Skin epidermis (tissue), 12 donors: ENCODE data around the gene ATOSB.
A peak's percentile ranks its signal among the peaks of the same experiment; 100 is the strongest.

Experiments used
- H3K27ac ChIP-seq, 21 experiments: fragments of 200-600 bp; sonication (generic) in 11 of 21; one replicate each; pipeline ENCODE4 v1.5.0; 2020; ENCODE audit warnings: mild to moderate bottlenecking in 3 of 21, inconsistent platforms in 2 of 21, moderate library complexity in 2 of 21
- H3K4me3 ChIP-seq, 7 experiments: fragments of 200-600 bp; sonication (generic) in 2 of 7; one replicate each; pipeline ENCODE4 v1.5.0; 2020; ENCODE audit warnings: inconsistent platforms in 2 of 7, mild to moderate bottlenecking in 2 of 7, moderate library complexity in 1 of 7

ATOSB gene

DNA sequence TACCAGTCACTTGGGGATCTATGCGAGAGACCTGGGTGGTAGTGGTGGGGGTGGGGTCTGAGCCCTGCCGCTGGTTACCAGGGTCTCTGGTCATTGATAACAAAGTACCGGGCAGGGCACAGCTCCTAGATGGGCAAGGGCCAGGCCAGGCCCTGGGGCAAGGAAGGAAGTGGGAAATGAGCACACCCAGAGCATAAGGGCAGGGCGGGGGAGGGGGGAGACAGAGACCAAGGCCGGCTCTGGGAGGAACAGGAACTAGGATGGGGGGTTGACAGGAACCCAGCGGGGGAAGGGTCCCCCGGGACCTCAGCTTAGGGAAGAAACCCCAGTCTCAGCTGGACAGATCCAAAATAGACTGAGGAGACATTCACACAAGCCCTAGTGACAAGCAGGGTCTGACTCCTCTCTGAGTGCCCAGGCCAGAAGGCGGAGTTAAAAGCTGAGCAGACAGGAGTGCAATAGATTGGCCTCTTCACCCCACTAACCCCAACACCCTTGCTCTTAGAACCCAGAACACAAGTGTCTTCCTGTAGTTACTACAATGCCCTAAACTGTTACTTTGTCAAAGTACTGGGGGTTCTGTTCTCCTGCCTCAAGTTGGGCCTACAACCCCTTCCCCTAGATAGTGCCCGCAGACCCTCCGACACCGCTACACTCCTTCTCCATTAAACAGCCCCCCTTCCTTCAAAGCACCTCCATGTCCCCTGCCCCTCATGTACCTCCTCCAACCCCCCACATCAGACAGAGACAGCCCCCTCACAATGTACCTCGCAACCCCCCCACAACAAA is 628 bp downstream of the ATOSB start:
- peak overlapping the region; percentile 49 to 63 (median 57) for H3K4me3 ChIP-seq
- peak overlapping the region; percentile 36 to 97 (median 90) for H3K27ac ChIP-seq

DNA sequence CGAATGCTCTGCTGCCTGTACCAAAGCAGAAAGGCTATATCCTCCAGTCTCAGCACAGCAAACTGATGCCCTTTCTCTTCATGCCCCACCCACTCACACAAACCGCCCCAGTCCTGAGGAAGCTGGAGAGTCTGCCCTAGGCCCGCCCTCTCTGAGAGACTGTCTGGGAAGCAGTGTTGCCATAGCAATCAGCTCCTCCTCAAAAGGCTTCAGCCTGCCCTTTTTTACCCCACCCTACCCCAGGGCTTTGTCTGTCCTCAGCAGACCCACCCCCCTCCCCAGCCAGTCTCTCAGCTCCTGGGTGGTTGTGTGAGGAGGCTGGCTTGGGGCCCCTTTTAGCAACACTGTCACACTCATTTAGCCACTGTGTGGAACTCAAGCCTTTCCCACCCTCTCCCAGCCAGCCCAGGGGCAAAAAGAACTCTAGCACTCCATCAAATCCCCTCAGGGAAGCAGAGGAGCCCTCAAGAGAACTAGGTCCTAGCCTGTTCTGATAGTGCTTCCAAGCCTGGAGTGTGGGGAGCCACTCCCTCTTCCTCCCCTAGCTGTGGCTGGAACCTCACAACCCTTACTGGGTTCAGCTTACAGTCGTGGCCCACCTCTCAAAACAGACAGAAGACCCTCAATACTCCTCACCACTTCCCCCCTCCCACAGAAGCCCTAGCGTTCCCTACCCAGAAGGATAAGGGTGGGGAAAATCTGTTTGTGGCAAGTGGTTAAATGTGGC is 1.4 kb downstream of the ATOSB start:
- Histone ChIP-seq H3K4me3 (peak overlapping the region; percentile 49 to 63 (median 57)), H3K27ac (peak overlapping the region; percentile 36 to 97 (median 90))

DNA sequence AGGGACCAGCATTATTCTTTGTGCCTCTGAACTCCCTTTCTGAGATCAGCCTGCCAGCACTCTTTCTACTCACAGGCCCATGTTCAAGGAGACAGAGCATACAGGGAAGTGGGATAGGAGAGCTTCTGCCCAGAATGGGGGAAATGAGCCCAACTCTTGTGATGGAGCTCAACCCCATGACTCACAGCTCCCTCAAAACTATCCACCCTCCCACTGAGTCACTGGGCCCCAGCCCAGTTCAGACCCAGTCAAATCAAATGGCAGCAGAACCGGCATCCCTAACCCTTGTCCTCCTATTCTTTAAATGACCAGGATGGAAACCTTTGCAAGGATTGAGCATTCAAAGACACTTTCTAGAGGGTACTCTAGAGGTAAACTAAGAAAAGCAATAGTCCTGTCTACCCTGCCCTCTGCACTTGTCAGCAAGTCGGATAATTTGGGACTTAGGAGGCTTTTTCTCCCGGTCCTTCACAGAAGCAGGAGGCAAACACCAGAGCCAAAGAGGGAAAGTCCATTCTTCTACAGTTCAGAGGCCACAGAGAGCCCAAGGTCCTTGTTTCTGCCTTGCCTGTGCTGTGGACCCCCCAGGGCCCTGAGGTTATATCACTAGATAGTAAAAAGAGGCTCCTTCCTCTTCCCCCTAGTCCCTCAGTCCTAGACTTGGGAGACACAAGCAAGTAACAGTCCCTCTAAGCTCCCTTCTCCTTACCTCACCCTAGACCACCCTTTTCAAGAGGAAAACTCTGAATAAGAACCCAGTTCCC is 3.2 kb downstream of the ATOSB start:
- H3K4me3 ChIP-seq, result peak overlapping the region in 4 of 7 experiments; percentile 14 to 75 (median 62)

DNA sequence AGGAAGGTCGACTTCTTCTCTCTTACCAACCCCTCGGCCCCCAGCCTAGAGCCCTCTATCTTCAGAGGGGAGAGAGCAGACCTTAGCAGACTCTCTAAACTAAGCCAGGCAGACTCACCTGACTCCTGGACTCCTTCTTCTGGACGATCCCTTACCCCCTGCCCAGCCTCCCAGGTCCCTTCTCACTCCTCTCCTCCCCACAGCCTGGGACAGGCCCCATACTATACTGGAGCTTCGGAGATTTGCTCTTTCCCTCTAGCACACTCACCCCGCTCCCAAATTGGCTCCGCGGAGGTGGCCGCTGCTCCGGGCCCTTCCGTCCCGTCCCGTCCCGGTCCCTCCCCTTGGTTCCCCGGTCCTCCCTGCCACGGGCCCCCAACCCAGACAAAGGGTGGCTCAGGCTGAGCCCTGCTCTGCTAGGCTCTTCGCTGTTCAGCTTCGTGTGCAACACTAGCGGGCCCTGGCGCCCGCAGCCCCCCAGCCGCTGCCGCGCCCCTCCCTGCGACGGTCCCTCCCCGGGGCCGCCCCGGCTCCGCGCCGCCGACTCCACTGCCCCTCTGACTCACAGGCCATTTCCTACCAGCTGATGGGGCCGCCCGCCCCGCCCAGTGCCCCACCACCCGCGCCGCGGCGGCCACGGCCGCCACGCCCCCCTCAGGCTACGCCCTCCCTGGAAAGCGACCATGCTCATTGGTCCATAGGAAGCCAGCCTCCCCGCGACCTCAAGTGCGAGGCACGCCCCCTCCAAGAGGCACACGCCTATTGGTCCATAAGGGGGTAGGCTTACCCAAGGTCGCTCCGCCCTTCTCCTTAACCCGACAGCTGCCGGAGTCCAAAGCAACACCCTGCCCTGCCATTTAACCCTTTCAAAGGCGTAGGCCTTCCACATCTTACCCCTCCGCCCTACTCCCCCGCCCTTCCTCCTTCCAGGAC is 4.4 kb downstream of the ATOSB start:
- Histone ChIP-seq H3K4me3 (peak overlapping the region; percentile 53 to 83 (median 65)), H3K27ac (peak overlapping the region; percentile 66 to 97 (median 91))

More for the DNA sequence above, 3.2 kb downstream of the ATOSB start:
- H3K27ac ChIP-seq, result peak overlapping the region in 20 of 21 experiments; percentile 68 to 97 (median 87)

DNA sequence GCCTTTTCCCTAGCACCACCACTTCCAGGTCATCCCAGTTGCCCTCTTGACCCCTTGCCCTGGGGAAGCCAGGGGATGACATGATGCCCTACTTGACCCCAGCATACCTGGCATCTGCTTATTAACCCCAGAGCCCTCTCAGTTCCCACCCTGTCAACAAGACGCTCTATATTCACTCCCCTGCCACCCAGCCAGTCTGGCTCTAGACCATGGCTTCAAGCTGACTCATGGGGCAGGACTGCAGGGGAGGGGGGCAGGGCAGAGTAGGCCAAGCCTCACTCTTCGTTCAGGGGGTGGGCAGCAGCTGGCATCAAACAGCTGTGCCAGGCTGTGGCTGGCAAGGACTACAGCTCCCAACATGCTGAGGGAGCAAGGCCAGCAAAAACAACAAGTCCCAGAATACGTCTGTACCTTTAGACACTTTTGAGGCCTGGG is 5.3 kb downstream of the ATOSB start:
- peak overlapping the region in 15 of 21 experiments; percentile 81 to 97 (median 93) for H3K27ac ChIP-seq
- peak overlapping the region in 5 of 7 experiments; percentile 58 to 75 (median 65) for H3K4me3 ChIP-seq

DNA sequence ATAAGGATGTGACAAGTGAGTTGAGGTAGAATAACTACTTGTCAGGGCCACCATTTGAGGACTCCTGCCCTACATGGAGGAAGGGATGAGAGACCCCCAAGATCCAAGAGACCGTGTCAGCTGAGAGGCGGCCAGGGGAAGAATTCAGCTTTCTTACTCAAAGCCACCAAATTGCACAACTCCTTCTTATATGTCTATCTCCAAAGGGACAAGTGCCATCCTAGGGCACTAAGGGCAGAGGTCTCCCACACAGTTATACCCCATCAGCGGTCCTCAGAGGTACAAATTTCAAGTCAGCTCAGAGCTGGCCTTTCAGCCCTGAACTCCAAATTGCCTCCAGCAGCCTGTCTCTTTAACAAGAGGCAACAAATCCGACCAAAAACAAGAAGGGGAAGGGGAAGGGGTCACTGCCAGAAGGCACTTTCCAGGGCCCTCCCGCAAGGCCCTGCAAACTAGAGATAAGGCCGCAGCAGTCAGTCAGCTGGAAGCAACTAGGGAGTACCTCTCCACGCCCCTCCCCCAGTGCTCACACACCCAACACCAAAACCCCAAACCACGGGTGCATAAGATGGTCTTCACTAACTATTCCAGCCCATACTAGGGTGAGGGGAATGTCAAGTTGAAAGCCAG is 6.6 kb downstream of the ATOSB start:
- no peak overlapping the region for H3K4me3 ChIP-seq
- peak overlapping the region in 1 of 21 experiments; percentile 93 for H3K27ac ChIP-seq

DNA sequence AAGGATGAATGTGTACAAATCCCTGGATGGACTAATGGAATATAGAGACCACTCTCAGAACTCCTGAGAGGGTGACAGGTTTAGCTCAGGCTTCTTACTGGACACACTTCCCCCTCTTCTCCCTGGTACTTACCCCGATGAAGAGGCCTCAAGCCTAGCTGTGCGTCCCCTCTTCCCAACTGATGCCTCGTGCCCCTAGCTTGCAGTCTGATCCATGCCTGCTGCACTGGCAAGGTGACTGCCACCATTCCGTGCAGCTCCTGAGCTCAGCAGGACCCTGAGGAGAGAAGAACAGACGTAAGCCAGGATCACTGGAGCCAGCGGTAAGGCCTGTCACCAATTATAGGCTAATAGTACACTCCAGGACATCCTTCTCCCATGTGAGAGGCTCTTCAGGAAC is 7.2 kb downstream of the ATOSB start:
- Histone ChIP-seq H3K27ac (peak overlapping the region in 1 of 21 experiments; percentile 93), H3K4me3 (no peak overlapping the region)

DNA sequence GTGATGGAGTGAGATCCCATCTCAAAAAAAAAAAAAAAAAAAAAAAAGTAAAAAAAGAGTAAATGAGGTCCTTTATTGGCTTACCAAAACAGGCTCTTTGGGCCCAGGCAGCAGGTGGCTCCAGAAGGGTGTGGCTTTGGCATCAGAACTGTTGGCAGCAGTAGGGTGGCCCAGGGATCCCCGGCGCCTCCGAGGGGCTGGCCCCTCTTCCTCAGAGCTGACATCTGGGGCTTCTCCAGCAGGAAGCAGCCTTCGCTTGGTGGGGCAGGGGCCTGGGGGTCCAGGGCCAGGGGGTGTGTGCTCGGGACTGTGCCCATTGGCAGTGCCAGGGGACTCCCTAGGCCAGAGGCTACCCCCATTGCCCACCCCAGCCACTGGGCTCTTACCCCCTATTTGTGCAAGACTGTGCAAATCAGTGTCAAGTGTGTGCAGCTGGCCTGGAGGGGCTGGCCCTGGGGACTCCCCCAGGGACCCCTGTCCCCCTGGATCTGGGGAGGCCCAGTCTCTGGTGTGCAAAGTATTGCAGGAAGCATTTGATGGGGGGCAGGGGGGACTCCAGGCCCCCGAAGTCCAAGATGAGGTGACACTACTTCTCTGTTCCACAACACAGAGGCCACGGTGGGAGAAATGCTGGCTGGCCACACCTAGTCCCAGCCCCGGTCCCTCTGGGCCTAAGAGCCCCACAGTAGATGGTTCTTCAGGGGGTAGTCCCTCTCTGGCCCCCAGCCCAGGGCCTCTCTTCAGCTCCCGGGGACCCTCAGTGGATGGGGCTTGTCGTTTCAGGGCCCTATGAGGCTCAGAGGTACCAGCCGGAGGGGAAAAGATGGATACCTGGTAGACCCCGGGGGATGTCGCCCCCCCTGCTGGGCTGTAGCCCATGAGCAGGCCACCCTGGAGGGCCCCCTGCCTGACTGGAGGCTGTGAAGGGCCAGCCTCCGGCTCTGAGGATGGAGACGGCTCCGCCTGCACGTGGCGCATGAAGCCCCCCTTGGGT is 8.1 kb downstream of the ATOSB start:
- Histone ChIP-seq H3K4me3 (no peak overlapping the region), H3K27ac (peak overlapping the region in 1 of 21 experiments; percentile 93)

DNA sequence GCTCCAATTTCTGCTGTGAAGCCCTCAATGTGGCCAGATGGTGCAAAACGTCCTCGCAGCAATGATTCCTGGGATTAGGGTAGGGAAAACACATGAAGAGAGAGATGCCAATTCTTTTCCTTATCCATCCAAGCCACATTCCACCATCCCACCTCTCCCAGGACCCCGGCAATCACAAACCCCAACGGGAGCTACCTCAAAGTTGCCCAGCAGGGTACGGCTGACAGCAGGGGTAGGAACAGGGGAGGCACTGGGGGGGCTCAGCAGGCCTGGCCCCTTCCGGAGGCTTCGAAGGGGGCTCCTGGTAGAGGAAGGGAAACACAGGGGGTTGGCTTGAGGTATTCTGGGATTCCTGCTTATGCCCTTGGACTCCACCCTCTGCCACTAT is 9.3 kb downstream of the ATOSB start:
- Histone ChIP-seq H3K27ac (peak overlapping the region in 1 of 21 experiments; percentile 43), H3K4me3 (no peak overlapping the region)

DNA sequence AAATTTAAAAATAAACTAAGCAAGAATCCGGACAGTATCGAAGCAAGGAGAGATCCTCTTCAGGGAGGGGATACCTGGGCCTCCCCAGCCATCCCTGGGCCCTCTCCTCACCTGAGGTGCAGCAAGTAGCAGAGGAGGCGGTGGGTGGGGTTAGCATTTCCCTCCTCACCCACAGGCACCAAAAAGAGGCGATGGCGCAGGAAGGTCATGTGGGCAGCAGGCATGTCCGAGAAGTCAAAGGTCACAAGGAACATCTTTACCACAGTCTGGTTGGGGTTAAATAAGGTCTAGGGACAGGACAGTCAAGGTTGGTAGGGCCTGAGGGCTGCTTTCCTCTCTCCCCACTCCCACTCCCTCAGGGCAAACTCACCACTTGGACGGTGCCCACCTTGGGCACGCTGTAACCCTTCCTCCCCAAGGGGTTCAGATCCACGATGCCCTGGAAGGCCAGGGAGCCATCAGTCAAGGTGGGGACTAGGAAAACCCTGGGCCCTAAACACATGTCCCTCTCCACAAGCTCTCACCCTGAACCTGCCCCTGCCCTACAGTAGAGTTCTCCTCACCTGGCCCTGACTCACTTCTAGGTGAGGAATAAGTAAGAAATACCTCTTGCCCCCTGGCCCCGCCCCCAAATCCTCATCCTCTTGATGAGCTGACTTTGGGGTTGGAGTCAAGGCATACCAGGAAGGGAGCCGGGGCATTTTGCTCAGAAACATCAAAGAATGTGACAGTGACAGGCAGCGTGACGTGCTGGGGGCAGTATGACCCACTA is 9.9 kb downstream of the ATOSB start:
- peak overlapping the region in 1 of 21 experiments; percentile 43 for H3K27ac ChIP-seq
- H3K4me3 ChIP-seq, result no peak overlapping the region

DNA sequence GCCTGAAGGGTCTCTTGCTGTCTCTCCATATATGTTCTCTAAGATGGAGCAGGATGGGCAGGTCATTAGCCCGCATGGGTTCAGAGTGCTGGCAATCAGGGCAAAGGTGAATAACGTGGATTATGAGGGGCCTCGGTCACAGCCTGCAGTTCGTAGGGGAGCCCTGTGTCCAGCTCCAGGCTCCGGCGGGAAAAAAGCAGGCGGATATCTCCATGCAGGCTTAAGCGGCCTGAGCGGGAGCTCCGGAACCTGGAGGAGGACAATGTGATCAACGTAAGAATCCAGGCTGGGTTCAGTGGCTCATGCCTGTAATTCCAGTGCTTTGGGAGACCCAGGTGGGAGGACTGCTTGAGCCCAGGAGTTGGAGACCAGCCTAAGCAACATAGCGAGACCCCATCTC is 10.5 kb downstream of the ATOSB start:
- no peak overlapping the region for H3K27ac ChIP-seq
- no peak overlapping the region for H3K4me3 ChIP-seq

DNA sequence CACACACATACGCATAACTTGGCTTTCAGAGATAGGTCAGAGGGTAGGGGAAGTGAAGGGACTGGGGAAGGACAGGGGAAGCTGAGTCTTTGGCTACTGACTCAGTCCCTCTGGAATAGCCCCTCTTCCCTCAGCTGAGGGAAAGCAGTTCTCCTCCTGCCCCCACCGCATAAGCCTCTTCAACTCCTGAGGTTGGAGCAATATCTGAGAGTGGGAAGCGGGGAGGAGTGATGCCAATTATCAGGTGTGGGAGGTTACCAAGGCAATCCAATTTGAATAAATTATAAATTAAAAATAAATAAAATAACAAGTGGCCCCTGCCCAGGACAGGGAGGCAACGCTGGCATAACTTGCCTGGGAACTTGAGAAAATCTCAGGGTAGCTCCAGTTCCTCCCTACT is 11.1 kb downstream of the ATOSB start:
- H3K4me3 ChIP-seq, result no peak overlapping the region
- H3K27ac ChIP-seq, result peak overlapping the region in 5 of 21 experiments; percentile 77 to 94 (median 88)

DNA sequence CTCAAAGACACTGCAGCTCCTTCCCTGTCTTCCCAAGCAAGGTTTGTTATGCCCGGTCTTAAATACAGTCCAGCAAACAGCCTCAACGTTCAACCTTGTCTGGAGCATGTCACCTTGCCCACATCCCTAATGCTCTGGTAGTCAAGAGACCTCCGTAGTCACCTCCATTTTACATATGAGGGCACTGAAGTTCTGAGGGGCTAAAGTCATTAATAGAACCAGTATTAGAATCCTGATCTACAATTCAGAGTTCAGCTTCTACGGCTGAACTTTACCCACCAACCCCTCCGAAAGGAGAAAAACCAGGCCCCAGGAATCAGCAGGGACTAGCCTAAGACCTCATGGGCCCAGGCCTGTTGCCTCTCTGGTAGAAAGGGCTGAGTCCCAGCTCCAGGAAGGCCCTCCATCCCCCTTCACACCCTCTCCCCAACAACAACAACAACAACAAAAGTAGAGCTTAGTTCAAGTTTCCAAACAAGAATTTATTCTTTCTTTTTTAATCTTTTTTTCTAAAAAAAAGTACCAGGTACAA is 11.9 kb downstream of the ATOSB start:
- peak overlapping the region in 18 of 21 experiments; percentile 77 to 97 (median 92) for H3K27ac ChIP-seq
- peak overlapping the region in 5 of 7 experiments; percentile 57 to 87 (median 59) for H3K4me3 ChIP-seq

DNA sequence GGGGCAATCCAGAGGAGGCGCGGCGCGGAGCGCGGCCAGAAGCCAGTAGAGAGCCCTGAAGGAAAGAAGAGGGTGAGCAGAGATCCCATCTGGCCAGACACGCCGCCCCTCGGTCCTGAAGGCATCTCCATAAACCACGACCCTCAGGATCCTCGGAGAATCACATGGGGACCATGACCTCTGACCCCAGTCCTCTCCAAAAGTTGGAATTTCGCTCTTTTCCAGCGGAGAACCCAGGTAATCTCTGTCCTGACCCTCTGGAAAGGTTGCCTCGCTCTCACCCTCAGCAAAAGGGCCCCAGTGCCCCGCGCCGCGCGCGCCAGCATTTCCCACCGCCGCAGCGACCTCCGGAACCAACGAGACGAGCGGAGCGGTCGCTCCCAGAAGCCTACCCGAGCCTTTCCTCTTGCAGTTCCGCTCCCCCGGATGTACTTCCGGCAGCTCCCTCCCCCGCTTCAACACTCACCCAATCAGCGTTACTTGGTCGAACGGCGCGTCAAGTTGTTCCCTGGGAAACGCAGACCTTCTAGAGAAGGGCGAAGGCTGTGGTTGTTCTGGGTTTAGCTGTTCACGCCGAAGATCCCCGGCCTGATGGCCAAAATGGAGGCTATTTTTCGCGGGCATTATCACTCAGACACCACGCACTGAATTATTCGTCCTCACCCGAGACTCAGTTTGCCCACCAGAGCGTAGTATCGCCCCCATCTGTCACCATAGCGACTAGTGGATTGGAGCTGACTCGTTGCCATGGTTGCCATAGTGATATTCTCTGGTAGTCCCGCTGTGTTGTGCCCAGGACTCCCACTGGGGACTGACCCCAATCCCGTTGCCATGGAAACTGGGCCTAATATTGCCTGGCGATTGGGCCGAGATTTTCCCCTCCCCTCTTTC is 12.6 kb downstream of the ATOSB start, which contains the start of gene STOML2:
TSS of gene STOML2 (minus strand) at position 363 of the 891 bp plus-strand sequence. CDS start at position 326, 37 bp downstream.
- Histone ChIP-seq H3K27ac (peak within 1 kb of the TSS; percentile 34 to 97 (median 89)), H3K4me3 (peak within 1 kb of the TSS; percentile 57 to 87 (median 64))

DNA sequence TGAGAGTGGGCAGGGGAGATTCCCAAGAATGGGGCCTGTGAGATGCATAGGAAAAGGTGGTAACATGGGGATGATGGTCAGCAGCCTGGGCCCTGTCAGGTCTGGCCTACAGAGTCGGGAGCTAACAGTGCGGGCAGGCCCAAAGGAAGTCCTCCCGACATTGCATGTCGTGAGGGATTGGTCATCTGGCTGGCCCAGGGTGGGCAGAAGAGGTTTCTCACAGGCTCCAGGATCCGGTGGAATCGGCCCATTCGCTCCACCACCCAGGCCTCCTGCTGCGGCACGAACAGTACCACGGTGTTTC is 13.2 kb downstream of the ATOSB start:
- H3K4me3 ChIP-seq, result peak overlapping the region; percentile 57 to 87 (median 64)
- H3K27ac ChIP-seq, result peak overlapping the region; percentile 34 to 97 (median 89)
